Central memory CD4-positive, alpha-beta T cell (primary cell): ENCODE data around the gene CTNNBL1.

Source experiments
- DNase-seq: peaks from one replicate; pipeline ENCODE4 v3.0.0; 2022

The CTNNBL1 gene

GRCh38 chr20:37741570-37741969 is 47.7 kb downstream of the CTNNBL1 start:
- DNase-seq, result no peak

GRCh38 chr20:37742131-37742530 is 48.3 kb downstream of the CTNNBL1 start:
- no peak for DNase-seq

- no peak for DNase-seq
Observed at GRCh38 chr20:37744347-37744746, 50.5 kb downstream of the CTNNBL1 start.

GRCh38 chr20:37745553-37745952 is 51.7 kb downstream of the CTNNBL1 start:
- peak; percentile 1 for DNase-seq

- DNase-seq, result no peak
Observed at GRCh38 chr20:37748015-37748414, 54.2 kb downstream of the CTNNBL1 start.

- no peak for DNase-seq
Observed at GRCh38 chr20:37749218-37749617, 55.4 kb downstream of the CTNNBL1 start.

GRCh38 chr20:37749620-37750403 is 56.0 kb downstream of the CTNNBL1 start:
- DNase-seq, result no peak

GRCh38 chr20:37755665-37756064 is 61.8 kb downstream of the CTNNBL1 start:
- DNase-seq, result no peak

GRCh38 chr20:37756234-37756633 is 62.4 kb downstream of the CTNNBL1 start:
- no peak for DNase-seq

- DNase-seq, result no peak
Observed at GRCh38 chr20:37757550-37757949, 63.7 kb downstream of the CTNNBL1 start.

- DNase-seq, result no peak
Observed at GRCh38 chr20:37758332-37758731, 64.5 kb downstream of the CTNNBL1 start.

- DNase-seq, result no peak
Observed at GRCh38 chr20:37759052-37759553, 65.3 kb downstream of the CTNNBL1 start.

- no peak for DNase-seq
Observed at GRCh38 chr20:37759761-37760209, 66.0 kb downstream of the CTNNBL1 start.

GRCh38 chr20:37760322-37760721 is 66.5 kb downstream of the CTNNBL1 start:
- no peak for DNase-seq

- no peak for DNase-seq
Observed at GRCh38 chr20:37762716-37763485, 69.1 kb downstream of the CTNNBL1 start.

GRCh38 chr20:37764333-37764935 is 70.6 kb downstream of the CTNNBL1 start:
- DNase-seq, result no peak

GRCh38 chr20:37770908-37771307 is 77.1 kb downstream of the CTNNBL1 start:
- DNase-seq, result no peak

- DNase-seq, result no peak
Observed at GRCh38 chr20:37773291-37773826, 79.5 kb downstream of the CTNNBL1 start.

- DNase-seq, result no peak
Observed at GRCh38 chr20:37774156-37774555, 80.3 kb downstream of the CTNNBL1 start.

- no peak for DNase-seq
Observed at GRCh38 chr20:37775200-37775599, 81.4 kb downstream of the CTNNBL1 start.

GRCh38 chr20:37776049-37776448 is 82.2 kb downstream of the CTNNBL1 start:
- DNase-seq, result no peak

GRCh38 chr20:37776526-37776925 is 82.7 kb downstream of the CTNNBL1 start:
- DNase-seq, result no peak
